Thyroid gland (tissue), 4 donors: ENCODE measurements around the gene VGLL4.

Experiments
- POLR2A ChIP-seq, 2 donors: fragments of 450-650 bp; IDR thresholded peaks; one replicate each; pipeline ENCODE4 v1.6.1; 2017; ENCODE audit warnings: antibody characterized with exemption in 2 of 2, mild to moderate bottlenecking in 2 of 2, moderate library complexity in 1 of 2
- TF ChIP-seq, protein P1 (sequence below), 6 experiments: fragments of 200-600 bp in 3 of 6; fragments of 450-650 bp in 3 of 6; sonication (generic) in 3 of 6; IDR thresholded peaks; one replicate each; pipeline ENCODE4 v1.5.1; 2016 to 2019; ENCODE audit warnings: antibody characterized with exemption in 6 of 6, mild to moderate bottlenecking in 2 of 6, inconsistent platforms in 1 of 6, moderate library complexity in 1 of 6

DNA sequence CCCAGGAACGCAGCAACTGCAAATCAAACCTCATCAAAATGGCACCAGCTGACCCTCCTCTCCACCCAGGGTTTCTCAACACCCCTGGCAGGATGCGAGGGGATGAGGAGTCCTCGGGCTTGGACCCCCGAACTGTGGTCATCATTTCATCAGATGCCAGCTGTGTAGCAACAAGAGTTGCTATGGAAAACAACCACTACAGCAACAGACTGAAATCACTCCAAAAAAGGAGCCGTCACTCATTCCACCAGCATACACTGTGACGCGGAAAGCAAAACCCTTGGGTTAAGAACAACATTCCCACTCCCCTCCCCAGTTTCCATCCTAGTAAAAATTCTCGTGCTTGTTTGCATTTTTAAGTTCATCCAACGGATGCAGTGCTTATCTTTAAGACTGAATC, 40.1 kb downstream of the VGLL4 start:
- TF ChIP-seq, protein P1, sequence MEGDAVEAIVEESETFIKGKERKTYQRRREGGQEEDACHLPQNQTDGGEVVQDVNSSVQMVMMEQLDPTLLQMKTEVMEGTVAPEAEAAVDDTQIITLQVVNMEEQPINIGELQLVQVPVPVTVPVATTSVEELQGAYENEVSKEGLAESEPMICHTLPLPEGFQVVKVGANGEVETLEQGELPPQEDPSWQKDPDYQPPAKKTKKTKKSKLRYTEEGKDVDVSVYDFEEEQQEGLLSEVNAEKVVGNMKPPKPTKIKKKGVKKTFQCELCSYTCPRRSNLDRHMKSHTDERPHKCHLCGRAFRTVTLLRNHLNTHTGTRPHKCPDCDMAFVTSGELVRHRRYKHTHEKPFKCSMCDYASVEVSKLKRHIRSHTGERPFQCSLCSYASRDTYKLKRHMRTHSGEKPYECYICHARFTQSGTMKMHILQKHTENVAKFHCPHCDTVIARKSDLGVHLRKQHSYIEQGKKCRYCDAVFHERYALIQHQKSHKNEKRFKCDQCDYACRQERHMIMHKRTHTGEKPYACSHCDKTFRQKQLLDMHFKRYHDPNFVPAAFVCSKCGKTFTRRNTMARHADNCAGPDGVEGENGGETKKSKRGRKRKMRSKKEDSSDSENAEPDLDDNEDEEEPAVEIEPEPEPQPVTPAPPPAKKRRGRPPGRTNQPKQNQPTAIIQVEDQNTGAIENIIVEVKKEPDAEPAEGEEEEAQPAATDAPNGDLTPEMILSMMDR (IDR thresholded peaks at IDR 0.05), result no peak
- no peak for TF ChIP-seq POLR2A (IDR thresholded peaks at IDR 0.05)
